DOHH2 (cell line): ENCODE results near the gene LBP.

Experiments used
- H3F3A ChIP-seq: fragments of 200-600 bp; sonication (generic), shearing (Covaris generic); 2 replicates; pipeline ENCODE4 v1.6.0; 2016; ENCODE audit warnings: antibody characterized with exemption, mild to moderate bottlenecking; ENCODE audit not compliant: control insufficient read depth, insufficient read depth
- H3K27ac ChIP-seq: fragments of 200-600 bp; sonication (generic); 2 replicates; pipeline ENCODE4 v1.5.1; 2014; ENCODE audit warnings: low read depth, mild to moderate bottlenecking, low read length, moderate library complexity
- H3K27me3 ChIP-seq: fragments of 200-600 bp; sonication (generic); 2 replicates; pipeline ENCODE4 v1.6.1; 2014; ENCODE audit warnings: mild to moderate bottlenecking, low read length, mixed read lengths; ENCODE audit not compliant: control insufficient read depth
- H3K36me3 ChIP-seq: fragments of 200-600 bp; sonication (generic); 2 replicates; pipeline ENCODE4 v1.6.1; 2014; ENCODE audit warnings: mild to moderate bottlenecking, low read length, moderate library complexity, mixed read lengths; ENCODE audit not compliant: control insufficient read depth
- H3K4me1 ChIP-seq: fragments of 200-600 bp; sonication (generic); 2 replicates; pipeline ENCODE4 v1.6.1; 2014; ENCODE audit warnings: mild to moderate bottlenecking, low read length, mixed read lengths; ENCODE audit not compliant: control insufficient read depth
- H3K4me2 ChIP-seq: fragments of 200-600 bp; sonication (generic); 2 replicates; pipeline ENCODE4 v1.6.0; 2014; ENCODE audit warnings: mild to moderate bottlenecking, low read length, moderate library complexity
- H3K4me3 ChIP-seq: fragments of 200-600 bp; sonication (generic); 2 replicates; pipeline ENCODE4 v1.5.1; 2014; ENCODE audit warnings: mild to moderate bottlenecking, low read length, mixed read lengths
- H3K79me2 ChIP-seq: fragments of 200-600 bp; sonication (generic); 2 replicates; pipeline ENCODE4 v1.6.1; 2014; ENCODE audit warnings: mild to moderate bottlenecking, low read length, mixed read lengths; ENCODE audit not compliant: control insufficient read depth
- H3K9me2 ChIP-seq: fragments of 200-600 bp; sonication (generic); replicated peaks from 2 replicates; pipeline ENCODE4 v1.6.1; 2014; ENCODE audit warnings: mild to moderate bottlenecking, low read length, mixed read lengths; ENCODE audit not compliant: control insufficient read depth
- H3K9me3 ChIP-seq: fragments of 200-600 bp; sonication (generic); 2 replicates; pipeline ENCODE4 v1.6.1; 2014; ENCODE audit warnings: antibody characterized with exemption, low read length, mixed read lengths; ENCODE audit not compliant: control insufficient read depth, insufficient read depth
- H4K20me1 ChIP-seq: fragments of 200-600 bp; sonication (generic); 2 replicates; pipeline ENCODE4 v1.6.0; 2014; ENCODE audit warnings: low read depth, mild to moderate bottlenecking, antibody characterized with exemption, low read length, moderate library complexity; ENCODE audit not compliant: control insufficient read depth, insufficient read depth
- EZH2phosphoT487 ChIP-seq: fragments of 200-600 bp; sonication (generic); IDR thresholded peaks from 2 replicates; pipeline ENCODE4 v1.6.1; 2017; ENCODE audit warnings: borderline replicate concordance, mild to moderate bottlenecking, antibody characterized with exemption, low read length, moderate library complexity, mixed read lengths
- TF ChIP-seq, protein P1 (sequence below): fragments of 200-600 bp; sonication (generic); IDR thresholded peaks from one replicate; pipeline ENCODE4 v1.5.1; 2014; ENCODE audit warnings: antibody characterized with exemption, mild to moderate bottlenecking, low read depth, low read length; ENCODE audit not compliant: poor library complexity, severe bottlenecking

Gene LBP

DNA sequence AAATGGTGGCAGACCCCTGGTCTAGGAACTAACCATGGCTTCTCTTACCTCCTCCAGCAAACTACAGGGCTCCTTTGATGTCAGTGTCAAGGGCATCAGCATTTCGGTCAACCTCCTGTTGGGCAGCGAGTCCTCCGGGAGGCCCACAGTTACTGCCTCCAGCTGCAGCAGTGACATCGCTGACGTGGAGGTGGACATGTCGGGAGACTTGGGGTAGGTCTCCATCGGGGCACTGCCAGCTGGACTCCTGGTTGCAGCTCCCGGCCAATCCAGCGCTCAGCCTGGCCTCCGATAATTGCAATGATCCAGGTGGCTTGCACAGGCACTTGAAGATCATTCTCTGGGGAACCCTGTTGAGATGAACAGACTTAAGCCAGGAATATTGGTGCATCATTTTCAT, 7.9 kb downstream of the LBP start:
- Histone ChIP-seq H3K27ac (no peak overlapping the region), H3K36me3 (no peaks in the 10 kb centered on the region), H3K9me2 (no peaks in the 10 kb centered on the region), H3F3A (no peaks in the 10 kb centered on the region), H3K4me3 (no peak overlapping the region), H4K20me1 (no peaks in the 10 kb centered on the region), H3K4me1 (no peaks in the 10 kb centered on the region), H3K27me3 (peaks cover 5% of the 10 kb centered on the region), H3K79me2 (no peaks in the 10 kb centered on the region), H3K9me3 (no peaks in the 10 kb centered on the region), H3K4me2 (no peak overlapping the region)
- TF ChIP-seq, protein P1, sequence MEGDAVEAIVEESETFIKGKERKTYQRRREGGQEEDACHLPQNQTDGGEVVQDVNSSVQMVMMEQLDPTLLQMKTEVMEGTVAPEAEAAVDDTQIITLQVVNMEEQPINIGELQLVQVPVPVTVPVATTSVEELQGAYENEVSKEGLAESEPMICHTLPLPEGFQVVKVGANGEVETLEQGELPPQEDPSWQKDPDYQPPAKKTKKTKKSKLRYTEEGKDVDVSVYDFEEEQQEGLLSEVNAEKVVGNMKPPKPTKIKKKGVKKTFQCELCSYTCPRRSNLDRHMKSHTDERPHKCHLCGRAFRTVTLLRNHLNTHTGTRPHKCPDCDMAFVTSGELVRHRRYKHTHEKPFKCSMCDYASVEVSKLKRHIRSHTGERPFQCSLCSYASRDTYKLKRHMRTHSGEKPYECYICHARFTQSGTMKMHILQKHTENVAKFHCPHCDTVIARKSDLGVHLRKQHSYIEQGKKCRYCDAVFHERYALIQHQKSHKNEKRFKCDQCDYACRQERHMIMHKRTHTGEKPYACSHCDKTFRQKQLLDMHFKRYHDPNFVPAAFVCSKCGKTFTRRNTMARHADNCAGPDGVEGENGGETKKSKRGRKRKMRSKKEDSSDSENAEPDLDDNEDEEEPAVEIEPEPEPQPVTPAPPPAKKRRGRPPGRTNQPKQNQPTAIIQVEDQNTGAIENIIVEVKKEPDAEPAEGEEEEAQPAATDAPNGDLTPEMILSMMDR, result no peak
- TF ChIP-seq EZH2phosphoT487, result no peak

DNA sequence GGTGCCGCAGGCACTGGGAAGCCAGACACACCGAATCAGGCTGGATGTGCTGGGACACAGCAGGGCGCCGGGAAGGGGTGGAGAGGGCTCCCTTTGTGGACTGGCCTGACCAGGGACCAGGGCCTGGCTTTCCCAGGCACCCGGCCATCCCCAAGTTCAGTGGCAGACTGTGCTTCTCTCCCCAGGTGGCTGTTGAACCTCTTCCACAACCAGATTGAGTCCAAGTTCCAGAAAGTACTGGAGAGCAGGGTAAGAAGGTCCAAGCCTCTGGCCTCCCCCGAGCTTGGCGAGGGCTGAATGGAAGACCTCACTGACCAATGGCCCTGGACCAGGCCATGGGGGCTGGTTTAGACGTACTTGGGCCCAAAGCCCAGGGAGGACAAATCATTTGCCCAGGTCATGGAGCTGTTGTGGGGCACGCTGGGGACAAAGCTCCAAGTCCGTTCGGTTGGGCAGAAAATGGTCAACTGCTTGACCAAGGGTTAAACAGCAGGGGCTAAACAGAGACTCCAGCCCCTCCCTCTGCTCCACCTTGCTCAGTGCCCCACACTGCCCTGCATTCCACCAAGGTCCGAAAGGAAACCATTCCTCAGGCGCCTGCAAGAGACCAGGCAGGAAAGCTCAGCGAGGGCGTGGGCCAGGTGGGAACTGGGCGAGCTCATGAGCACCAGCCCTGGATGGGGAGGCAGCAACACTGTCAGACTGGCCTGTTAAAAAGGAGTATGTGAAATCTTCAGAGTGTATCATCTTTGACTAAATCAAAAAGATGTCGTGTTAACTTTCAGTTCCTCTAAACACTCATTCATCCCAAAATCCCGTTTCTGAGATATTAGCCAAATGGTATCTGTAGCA, 9.1 kb downstream of the LBP start:
- no peaks in the 10 kb centered on the region for H3K9me2 ChIP-seq
- H3K79me2 ChIP-seq, result no peaks in the 10 kb centered on the region
- H3K9me3 ChIP-seq, result no peaks in the 10 kb centered on the region
- no peak for TF ChIP-seq EZH2phosphoT487
- TF ChIP-seq, protein P1, result no peak
- no peaks in the 10 kb centered on the region for H4K20me1 ChIP-seq
- peaks cover 5% of the 10 kb centered on the region for H3K27me3 ChIP-seq
- no peaks in the 10 kb centered on the region for H3K36me3 ChIP-seq
- no peaks in the 10 kb centered on the region for H3F3A ChIP-seq
- no peak overlapping the region for H3K27ac ChIP-seq
- H3K4me2 ChIP-seq, result no peak overlapping the region
- no peak overlapping the region for H3K4me3 ChIP-seq
- no peaks in the 10 kb centered on the region for H3K4me1 ChIP-seq

DNA sequence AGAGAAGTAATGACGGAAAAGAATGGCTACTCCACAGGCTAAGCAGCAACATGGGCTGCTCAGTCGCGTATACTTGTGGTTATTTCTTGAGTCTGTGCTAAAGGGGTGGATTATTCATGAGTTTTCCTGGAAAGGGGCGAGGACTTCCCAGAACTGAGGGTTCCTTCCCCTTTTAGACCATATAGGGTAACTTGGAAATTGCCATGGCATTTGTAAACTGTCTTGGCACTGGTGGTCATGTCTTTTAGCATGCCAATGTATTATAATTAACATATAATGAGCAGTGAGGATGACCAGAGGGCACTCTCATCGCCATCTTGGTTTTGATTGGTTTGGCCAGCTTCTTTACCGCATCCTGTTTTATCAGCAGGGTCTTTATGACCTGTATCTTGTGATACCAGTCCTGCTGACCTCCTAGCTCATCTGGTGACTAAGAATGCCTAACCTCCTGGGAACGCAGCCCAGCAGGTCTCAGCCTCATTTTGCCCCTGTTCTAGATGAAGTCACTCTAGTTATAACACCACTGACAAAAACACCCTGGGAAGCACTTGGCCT, 11.4 kb downstream of the LBP start:
- Histone ChIP-seq H3K4me1 (no peaks in the 10 kb centered on the region), H3F3A (no peaks in the 10 kb centered on the region), H3K4me3 (no peak overlapping the region), H3K9me2 (no peaks in the 10 kb centered on the region), H3K27me3 (peaks cover 5% of the 10 kb centered on the region), H3K36me3 (no peaks in the 10 kb centered on the region), H4K20me1 (no peaks in the 10 kb centered on the region), H3K79me2 (no peaks in the 10 kb centered on the region), H3K4me2 (no peak overlapping the region), H3K9me3 (no peaks in the 10 kb centered on the region), H3K27ac (no peak overlapping the region)
- no peak for TF ChIP-seq EZH2phosphoT487
- TF ChIP-seq, protein P1, result no peak
